GM03348 (cell line): ENCODE results near the gene CDX2.

Experiments used
- DNase-seq: peaks from one replicate; pipeline ENCODE4 v3.0.0; 2012; ENCODE audit warnings: low spot score

The CDX2 gene

DNA sequence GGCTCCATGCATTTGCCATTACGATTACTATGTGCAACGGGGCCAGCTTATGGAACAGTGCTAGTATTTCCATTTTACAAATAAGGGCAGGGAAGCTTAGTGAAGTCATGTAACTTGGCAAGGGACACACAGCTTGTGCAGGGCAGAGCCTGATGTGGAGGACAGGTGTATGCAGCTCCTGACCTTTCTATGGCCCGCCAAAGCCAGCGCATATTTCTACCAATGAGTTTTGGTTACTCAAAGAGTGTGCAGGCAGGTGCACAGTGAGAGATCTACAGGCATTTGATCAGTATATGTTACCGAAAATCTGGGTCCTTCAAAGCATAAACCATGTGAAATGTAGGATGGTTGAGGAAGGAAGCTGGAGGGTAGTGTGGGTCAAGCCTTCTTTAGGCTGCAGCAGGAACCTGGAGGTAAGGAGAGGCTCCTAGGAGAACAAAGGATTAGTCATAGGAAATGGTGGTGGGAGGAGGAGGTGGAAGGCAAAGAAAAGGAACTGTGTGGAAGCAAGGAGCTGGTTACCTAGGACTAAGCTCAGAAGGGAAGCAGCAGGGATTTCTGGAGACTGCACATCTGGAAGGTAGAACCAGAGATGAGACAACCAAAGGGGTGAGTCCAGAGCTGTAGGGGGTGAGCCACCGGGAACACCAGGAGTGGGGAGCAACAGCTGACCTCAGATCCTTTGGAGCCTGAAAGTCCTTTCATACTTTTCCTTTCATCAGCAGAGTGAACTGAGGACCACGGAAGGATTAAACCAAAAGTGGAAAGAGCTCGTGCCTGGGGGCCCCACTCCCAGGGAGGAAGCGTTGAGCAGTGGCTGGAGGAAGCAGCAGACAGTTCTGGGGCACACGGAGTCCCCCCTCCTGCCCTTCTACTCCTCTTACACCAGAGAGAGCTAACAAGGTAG, 53.6 kb downstream of the CDX2 start:
- no peak for DNase-seq

DNA sequence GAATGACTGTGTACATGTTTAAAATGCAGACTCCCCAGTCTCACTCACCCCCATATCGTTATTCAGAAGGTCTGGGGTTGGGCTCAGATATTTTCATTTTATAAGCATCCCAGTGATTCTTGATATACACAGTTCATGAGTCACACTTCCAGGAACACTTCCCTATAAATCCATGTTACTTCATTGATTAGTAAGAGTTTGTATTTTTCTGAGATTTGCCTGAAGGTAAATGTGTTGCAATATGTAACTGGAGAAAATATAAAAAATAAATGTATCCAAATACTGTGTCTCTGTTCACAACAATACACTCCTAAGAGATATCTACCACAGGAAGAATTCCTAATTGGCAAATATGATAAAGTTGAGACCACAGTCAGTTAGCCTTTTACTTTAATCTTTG, 56.0 kb downstream of the CDX2 start:
- DNase-seq = no peak

DNA sequence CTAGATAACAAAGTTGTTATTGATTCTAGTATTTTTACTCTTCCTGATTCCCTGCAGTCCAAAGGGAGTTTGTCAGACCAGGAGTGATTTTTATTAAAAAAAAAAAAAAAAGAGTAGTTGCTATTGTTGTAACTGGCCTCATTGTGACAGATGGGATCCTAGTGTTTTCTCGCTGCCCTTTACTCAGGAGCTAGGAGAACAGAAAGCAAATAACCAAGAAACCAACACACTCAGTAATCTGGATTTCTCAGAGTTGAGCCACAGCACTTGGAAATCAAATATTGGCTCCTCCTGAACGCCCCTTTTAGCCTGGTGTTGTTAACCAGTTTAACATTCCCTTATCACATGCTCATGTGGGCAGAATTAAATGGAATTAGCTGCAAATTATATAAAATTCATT, 57.6 kb downstream of the CDX2 start:
- DNase-seq = no peak
